Measurements from ENCODE around the gene ADCY7.

DNA sequence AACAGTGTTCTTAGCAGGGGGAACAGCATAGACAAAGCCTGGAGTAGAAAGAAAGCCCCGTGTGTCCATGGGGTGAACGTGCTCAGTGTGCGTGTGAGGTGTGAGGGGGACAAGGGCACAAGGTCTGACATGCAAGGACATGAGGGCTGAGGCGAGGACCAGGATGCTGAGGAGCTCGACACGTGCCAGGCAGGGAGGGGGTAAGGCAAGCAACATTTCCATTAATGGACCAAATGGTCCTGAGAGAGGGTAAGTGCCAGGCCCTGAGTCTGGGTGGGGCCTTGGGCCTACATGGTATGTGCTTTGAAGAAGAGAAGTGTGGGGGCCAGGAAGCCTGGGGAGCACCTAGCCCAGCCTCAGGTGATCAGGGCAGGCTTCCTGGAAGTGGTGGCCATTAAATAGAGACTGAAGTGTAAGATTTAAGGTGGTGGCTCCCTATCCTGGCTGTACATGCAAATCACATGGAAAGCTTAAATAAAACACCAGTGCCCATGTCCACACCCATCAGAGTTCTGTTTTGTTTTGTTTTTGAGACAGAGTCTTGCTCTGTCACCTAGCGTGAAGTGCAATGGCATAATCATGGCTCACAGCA is 29.3 kb downstream of the ADCY7 start:
- TF ChIP-seq, protein P1, sequence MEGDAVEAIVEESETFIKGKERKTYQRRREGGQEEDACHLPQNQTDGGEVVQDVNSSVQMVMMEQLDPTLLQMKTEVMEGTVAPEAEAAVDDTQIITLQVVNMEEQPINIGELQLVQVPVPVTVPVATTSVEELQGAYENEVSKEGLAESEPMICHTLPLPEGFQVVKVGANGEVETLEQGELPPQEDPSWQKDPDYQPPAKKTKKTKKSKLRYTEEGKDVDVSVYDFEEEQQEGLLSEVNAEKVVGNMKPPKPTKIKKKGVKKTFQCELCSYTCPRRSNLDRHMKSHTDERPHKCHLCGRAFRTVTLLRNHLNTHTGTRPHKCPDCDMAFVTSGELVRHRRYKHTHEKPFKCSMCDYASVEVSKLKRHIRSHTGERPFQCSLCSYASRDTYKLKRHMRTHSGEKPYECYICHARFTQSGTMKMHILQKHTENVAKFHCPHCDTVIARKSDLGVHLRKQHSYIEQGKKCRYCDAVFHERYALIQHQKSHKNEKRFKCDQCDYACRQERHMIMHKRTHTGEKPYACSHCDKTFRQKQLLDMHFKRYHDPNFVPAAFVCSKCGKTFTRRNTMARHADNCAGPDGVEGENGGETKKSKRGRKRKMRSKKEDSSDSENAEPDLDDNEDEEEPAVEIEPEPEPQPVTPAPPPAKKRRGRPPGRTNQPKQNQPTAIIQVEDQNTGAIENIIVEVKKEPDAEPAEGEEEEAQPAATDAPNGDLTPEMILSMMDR (IDR thresholded peaks at IDR 0.05; ENCODE audit: poor library complexity), result no peak
- TF ChIP-seq EZH2phosphoT487 (IDR thresholded peaks at IDR 0.05; ENCODE audit: low read depth, severe bottlenecking, unreplicated experiment) (no peak), EZH2 (IDR thresholded peaks at IDR 0.05; ENCODE audit: borderline replicate concordance) (no peak)
